NOMO-1 treated with dmso at 0.1 percent for 144 hours (cell line): ENCODE results near the gene SPRR3.
"Not testable (repeated sequence)": the region's sequence is repeated elsewhere in the genome, so short reads cannot be mapped to it uniquely, and the experiment has no call there.

Experiments used
- DNase-seq: peaks from one replicate; lab custom pipeline; 2025; ENCODE audit not compliant: unreplicated experiment; lab: John Stamatoyannopoulos, UW

The SPRR3 gene

DNA sequence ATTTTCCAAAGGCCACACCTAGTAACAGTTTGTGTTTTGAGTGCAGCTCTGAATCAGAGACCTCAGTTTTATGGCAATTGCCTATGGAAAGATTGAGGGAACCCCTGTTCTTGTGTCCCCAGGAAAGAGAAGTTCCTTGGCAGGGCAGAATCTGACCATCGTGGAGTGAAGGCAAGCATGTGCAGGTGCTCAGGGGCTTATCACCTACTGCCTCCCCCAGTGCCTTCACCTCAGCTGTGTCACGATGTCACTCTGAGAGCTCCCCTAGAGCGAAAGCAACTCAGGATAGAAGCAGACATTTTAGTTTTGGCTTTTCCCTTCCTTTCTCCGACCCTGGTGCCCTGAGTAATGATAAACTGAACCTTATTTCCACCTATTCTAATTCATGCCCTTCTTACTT, 19.5 kb upstream of the SPRR3 start:
- DNase-seq = no peak

DNA sequence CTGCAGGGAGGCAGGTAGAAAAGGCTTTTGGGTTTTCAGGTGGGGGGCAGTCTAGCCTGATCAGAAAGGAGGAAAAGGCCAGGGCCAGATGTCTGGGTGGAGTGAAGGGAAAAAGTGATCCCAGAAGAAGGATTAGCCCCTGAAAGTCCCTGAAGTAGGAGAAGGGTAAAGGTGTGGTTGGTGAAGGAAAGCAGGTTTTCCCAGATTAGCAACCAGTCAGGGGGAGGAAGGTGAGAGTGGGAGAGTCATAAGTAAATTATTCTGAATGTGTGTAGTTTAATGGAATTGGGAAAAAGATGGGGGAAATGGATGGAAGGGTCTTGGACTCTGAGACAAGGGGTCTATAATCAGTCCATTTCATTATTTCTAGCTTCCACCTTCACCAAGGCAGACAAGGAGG, 18.3 kb upstream of the SPRR3 start:
- no peak for DNase-seq

DNA sequence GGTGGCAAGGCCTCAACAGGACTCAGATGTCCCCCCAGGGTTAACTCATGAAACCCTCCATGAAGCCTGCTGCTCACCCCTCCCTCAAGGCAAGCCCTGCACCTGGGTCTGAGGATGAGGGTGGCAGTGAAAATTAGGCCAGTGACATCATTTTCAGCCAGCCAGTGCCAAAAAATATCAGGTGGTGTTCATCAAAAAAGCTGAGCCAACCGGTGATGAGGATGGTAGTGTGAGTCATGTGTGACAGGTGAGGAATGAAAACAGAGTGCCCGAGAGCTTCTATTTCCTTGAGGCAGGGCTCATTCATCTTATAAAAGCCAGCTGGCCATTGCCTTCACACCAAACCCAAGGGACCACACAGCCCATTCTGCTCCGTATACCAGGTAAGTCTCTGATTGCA, 17.8 kb upstream of the SPRR3 start, which contains the start of gene SPRR1A:
TSS of gene SPRR1A (plus strand) at position 339 of the 400 bp plus-strand sequence. CDS start 1,150 bp downstream, outside the sequence.
- DNase-seq = no peak

DNA sequence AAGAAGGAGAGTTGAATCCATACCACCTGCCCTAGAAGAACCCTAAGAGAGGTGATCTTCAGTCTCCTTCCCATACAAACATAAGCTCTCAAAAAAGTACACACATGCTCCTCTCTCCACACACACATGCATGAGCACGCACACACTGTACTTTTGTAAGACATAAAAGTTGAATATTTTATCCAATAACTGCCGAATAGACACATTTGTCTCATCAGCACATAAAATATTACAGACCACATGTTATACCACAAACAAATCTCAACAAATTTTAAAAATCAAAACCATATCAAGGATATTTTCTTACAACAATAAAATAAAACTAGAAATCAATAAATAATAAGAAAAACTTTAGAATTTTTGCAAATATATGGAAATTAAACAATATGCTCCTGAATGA, 15.0 kb upstream of the SPRR3 start:
- DNase-seq = no peak

DNA sequence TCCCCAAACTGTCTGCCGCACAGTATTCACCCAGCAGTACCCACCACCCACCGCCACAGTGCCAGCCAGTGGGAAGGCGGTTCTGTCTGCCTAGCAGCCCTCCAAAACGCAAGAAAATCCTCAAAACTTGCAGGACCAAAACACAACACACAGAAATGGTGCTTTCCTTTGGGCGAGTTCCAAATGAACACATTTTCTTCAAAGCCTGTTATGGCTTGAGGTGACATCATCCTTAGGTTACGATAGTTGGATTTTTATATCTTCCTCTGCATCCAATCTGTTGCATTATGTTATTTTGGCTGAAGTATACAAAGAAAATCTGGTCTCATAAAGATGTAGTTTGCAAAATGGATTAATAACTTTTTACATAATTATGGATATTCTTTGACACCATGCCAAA, 8.4 kb upstream of the SPRR3 start:
- no peak for DNase-seq

DNA sequence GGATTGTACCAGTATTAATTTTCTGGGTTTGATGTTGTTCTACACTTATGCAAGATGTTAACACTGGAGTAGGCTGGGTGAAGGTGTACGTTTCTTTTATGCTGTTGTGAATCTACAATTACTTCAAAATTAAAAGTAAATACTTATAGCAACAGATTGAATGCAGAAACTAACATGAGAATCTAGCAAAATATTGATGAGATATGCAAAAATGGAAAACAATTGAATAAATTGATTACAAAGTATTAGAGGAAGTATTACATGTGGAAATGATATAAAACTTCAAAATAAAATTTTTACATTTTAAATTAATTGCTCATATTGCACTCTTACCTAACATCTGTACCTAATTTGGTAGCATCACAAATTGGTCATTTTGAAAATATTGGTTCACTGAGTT, 5.7 kb upstream of the SPRR3 start:
- no peak for DNase-seq

DNA sequence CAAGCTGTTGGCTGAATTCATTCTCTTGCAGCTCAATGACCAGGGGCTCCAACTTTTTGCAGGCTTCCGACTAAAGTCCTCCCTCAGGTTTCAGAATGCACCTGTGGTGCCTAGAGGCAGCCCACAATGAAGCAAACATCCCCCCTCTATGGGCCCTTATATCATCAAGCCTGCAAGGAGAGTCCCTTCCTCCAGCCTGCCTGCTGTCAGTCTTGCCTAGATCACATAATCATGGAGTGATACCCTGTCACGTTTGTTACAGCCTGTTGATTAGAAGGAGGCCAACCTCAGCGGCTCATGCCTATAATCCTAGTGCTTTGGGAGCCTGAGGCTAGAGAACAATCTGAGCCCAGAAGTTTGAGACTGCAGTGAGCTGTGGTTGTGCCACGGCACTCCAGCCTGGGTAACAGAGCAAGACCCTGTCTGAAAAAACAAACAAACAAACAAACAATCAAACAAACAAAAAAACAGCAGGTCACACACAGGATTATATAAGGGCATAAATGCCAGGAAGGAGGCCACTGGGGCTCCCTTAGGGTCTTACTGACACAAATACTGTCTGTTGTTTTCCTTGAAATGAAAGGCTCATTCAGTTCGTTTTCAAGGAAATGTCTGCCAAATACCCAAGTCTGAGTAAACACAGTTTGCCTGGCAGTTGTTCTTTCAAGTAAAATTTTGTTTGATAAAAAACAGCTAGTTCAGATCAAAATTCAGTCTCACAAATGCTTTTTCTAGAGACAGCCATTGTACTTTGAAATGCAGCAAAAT, 4.7 kb upstream of the SPRR3 start:
- no peak for DNase-seq

DNA sequence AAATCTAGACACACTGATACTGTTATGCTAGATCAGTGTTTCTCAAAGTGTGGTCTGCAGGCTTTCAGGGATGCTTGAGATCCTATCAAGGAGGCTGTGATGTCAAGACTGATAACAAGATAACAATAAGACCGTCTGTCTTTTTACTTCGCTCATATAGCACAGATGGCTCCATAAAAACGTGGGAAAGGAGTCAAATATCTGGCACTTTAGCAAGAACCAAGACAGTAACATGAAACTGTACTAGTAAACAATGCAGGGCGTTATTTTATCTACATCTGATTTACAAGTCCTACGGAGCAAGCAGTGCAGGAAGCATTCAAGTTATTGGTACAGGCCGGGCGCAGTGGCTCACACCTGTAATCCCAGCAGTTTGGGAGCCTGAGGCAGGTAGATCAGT, 3.6 kb upstream of the SPRR3 start:
- no peak for DNase-seq

DNA sequence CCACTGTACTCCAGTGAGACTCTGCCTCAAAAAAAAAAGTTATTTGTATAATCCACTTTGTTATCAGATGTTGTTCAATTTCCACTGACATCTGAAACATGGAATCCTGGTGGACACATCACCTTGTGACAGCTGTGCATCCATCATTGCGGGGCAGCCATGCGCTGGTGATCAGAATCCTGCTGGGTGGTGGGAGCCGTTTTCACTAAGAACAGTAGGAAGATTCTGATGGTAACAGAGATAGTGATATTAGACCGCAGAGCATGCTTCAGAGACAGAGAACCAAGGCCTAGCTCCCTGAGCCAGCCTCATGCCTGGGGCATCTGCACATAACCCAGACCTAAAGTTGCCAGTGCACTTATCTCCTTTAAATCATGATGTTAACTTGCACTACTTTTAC, 3.1 kb upstream of the SPRR3 start:
- no peak for DNase-seq

DNA sequence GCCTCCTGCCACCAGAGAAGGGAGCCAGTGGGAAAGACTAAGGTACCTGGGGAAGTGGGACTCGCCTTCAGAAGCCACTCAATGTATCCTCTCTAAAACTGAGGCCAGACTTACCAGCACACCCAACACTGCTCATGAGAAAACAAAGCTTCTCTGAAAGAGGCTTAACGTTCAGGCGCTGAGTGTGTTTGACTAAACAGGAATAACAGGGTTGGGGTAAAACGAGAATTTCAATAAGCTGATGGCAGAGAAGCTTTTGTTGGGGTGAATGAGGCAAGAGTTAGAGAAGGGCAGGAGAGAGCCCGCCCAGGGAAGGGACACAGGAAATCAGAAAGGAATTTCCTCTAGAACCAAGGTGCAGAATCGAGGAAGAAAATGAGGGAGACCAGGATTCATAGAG, 1.7 kb upstream of the SPRR3 start:
- DNase-seq = no peak

DNA sequence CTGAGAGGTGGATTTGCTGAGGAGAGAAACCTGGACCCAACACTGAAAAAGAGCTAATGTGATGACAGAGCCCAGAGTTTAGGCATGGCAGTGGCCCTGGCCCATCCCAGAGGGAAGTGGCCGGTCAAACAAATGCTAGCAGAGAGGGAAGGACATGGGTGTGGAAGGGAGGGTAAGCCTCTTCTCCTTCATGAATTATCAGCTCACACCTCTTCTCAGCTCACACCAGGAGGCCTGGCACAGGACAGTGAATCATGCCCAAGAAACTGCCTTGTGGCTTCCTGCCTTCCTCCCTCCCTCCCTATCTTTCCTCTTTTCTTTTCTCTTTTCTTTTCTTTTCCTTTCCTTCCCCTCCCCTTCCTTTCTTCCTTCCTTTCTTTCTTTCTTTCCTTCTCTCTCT, 1.3 kb upstream of the SPRR3 start:
- DNase-seq = no peak

DNA sequence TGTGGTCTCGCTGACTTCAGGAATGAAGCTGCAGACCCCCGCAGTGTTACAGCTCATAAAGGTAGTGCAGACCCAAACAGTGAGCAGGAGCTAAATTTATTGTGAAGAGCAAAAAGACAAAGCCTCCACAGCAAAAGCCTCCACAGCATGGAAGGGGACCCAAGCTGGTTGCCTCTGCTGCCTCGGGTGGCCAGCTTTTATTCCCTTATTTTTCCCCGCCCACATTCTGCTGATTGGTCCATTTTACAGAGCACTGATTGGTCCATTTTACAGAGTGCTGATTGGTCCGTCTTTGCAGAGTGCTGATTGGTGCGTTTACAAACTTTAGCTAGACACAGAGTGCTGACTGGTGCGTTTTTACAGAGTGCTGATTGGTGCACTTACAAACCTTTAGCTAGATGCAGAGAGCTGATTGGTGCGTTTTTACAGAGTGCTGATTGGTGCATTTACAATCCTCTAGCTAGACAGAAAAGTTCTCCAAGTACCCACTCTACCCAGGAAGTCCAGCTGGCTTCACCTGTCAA, 9.7 kb downstream of the SPRR3 start:
- DNase-seq = not testable (repeated sequence)

DNA sequence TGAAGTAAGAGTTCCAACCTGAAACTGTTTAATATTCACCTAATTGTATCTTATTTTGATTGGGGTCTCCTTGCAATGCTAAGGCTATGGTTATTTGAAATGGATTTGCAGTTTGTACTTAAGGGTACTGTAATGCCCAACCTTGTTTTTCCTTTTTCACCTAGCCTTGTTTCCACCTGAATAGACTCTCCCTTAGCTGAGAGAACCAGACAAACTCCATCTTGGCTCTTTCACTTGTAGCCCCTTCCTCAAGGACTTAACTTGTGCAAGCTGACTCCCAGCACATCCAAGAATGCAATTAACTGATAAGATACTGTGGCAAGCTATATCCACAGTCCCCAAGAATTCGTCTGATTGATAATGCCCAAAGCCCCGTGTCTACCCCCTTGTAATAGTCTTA, 20.3 kb downstream of the SPRR3 start:
- not testable (repeated sequence) for DNase-seq

DNA sequence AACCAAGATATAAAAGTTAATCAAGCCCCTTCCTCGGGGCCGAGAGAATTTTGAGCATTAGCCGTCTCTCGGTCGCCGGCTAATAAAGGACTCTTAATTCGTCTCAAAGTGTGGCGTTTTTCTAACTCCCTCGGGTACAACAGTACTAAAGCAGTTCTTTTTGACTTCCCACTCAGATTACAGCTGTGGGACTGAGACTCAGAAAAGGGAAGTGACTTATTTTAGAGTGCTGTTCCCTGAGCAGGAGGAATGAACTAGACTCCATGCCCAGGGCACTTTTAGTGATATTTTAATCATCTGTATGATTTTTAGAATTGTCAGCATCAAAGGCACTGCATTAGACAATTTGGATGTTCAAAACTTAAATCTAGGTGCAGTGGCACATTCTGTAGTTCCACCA, 20.8 kb downstream of the SPRR3 start:
- DNase-seq = peak; percentile 16

DNA sequence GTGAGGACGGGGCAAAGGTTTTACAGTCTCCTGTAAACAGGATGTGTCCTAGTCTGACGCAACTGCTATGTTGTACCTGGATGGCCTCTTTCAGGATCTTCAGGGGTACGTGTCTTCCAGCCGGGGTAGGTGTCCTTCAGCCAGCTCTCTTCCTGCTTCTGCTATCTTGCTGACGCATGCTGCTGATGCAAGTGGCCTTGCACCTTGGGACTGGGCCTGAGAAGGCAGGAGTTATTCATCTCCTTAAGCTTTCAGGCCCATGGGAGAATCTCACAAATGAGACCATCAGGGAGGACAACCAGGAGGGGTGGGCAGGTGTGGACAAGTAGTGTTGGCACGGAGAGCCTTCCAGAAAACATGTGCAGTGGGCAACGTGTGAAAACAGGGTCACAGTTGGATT, 21.6 kb downstream of the SPRR3 start:
- no peak for DNase-seq

DNA sequence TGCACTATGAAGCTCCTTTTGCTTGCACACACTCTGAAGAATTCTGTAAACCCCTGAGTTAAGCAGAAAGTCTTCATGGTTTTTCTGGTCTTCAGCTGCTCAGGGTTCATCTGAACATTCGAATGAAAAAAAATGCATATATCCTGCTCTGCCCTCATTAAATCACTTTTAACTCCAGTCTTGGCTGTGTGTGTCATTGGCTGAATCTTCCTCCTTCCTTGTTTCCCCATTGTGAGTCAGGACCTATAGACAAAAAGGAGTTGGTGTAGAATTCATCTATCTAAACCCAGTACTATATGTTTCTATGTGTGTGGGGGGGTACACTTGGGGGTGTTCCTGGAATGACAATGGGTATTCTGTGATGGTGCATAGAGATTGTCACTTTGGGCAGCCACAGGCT, 22.9 kb downstream of the SPRR3 start:
- no peak for DNase-seq

DNA sequence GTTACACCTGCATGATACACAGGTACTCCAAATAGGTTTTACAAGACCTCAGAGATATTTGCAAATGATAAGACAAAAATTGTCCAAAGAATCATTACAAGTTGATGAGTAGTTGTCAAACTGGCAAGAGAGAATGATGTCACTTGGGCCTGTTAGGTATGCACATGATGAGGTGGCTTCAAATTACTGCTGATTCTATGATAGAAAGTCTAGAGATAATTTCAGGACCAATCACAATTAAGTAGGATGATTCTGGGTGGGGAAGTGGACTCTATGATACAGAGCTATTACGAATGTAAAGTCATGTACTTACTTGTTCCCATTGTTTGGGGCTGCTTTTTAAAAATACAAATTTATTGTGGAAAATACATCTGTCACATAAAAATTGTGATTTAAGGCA, 24.2 kb downstream of the SPRR3 start:
- no peak for DNase-seq

DNA sequence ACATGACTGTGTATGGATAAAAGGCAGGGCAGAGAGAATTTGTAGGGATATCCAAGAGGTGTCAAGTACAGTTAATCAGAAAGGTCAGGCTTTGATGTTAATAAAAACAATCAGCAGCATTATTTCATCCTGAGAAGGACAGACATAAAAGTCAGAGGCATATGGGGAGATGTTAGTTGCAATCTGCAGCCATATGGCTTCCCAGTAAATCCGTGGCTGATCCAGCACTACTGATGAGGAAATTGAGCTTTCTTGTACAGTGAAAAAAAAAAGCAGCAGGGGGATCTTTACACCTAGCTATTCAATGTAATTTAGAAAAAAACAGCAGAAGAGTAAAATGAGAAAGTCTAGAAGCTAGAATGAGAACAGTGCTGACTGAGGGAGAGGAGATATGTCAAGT, 27.2 kb downstream of the SPRR3 start:
- no peak for DNase-seq

DNA sequence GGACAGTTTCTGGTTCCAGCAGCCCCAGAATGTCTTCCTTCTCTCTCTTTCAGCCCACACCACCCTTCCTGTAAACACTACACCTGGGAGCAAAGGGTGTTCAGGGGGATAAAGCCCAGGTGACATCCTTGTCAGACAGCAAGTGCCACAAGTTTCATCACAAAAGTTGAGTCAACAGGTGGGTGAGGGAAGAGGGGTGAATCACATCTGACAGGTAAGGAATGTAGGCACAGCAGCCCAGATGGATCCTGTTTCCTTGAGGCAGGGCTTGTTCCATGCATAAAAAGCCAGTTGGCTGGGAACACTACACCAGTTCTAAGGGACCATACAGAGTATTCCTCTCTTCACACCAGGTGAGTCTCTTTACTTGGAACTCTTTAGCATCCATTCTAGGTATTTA, 29.3 kb downstream of the SPRR3 start, which contains the start of gene SPRR1B:
TSS of gene SPRR1B (plus strand) at position 309 of the 400 bp plus-strand sequence. CDS start 1,143 bp downstream, outside the sequence.
- DNase-seq = no peak

DNA sequence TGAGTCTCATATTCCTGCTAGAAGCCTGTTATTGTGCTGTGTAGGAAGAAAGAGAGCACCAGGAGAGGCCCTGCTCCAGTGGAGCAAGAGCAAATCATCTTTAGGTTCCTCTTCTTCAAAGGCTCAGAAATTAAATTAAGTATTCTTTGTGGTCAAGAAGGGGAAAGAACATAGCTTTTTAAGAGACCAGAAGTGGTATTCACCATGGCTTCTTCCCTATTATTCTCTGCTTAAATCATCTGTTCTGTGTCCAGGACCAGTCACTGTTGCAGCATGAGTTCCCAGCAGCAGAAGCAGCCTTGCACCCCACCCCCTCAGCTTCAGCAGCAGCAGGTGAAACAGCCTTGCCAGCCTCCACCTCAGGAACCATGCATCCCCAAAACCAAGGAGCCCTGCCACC, 30.5 kb downstream of the SPRR3 start:
- peak; percentile 40 for DNase-seq

DNA sequence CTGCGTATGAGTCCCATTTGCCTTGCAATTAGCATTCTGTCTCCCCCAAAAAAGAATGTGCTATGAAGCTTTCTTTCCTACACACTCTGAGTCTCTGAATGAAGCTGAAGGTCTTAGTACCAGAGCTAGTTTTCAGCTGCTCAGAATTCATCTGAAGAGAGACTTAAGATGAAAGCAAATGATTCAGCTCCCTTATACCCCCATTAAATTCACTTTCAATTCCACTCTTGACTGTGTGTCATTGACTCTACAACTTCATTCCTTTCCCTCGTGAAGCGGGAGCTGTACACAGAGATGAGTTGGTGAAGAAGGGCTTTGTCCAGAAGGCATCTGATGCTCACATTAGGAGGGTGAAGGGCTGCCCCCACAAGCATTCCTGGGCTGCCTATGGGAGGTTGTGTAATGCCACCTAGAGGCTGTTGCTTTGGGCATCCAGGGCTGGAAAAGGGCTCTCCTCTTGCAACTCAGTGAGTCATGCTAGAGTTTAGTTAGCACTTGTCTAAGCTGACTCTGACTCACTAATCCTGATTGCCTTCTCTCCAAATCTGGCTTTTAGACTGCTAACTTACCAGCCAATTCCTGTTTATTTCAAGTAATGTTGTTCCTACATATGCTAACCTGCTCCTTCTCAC, 31.2 kb downstream of the SPRR3 start:
- DNase-seq = peak; percentile 33

DNA sequence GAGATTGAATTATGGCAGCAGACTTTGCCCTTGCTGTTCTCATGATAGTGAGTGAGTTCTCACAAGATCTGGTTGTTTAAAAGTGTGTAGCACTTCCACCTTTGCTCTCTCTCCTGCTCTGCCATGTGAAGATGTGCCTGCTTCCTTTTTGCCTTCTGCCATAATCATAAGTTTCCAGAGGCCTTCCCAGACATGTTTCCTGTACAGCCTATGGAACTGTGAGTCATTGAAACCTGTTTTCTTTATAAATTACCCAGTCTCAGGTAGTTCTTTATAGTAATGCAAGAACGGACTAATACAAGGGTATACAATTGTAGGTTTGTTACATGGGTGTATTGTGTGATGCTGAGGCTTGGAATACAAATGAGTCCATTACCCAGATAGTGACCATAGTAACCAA, 33.7 kb downstream of the SPRR3 start:
- DNase-seq = no peak
